ENCODE results near the gene CLIP2. TPM values are rescaled to one million over a fixed set of nuclear protein-coding genes. Genes with fewer than 3 reads are reported as not detected.

The CLIP2 gene
- total RNA-seq, 2 experiments from 2014 or later: 1.3 to 1.5 TPM

- ChIA-PET POLR2A (interaction anchor here (0.6 kb wide), 1 partner anchor 105 kb away, joined by 3 read pairs; no protein-coding TSS in a partner anchor), CTCF (no interaction called here)
Measured at GRCh38 chr7:74267756-74268565, 21.2 kb upstream of the CLIP2 start.

DNA sequence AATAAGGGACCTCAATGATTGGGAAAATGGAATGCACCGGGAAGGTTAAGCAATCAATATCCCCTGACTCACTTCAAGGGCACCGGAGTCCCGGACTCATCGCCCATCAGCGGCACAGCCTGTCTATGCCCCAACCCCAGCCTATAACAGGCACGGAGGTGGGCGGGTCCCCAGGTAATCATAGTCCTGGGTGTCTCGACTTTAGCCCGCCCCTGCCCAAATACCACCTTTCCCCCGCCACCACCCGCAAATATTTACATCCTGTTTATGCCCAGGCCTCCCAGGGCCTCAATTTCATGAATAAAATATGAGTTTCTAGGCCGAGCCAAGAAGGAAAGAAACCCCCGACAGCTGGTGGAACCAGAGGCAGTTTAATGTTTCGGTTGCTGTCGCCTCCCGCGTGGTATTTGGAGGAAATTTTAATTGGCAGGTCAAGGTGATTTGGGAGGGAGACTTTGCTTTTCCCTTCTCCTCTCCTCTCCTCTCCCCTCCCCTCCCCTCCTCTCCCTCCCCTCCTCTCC, 19.4 kb upstream of the CLIP2 start:
- POLR2A ChIA-PET: interaction anchor here (1.1 kb wide), 1 partner anchor 20 kb away, joined by 3 read pairs; the partner anchor contains the start of gene CLIP2

GRCh38 chr7:74271742-74272141, 17.5 kb upstream of the CLIP2 start:
- ChIA-PET CTCF (no interaction called here), POLR2A (no interaction called here)

More for the DNA sequence above, 19.4 kb upstream of the CLIP2 start:
- CTCF ChIA-PET: no interaction called here

GRCh38 chr7:74272305-74273038, 16.7 kb upstream of the CLIP2 start:
- POLR2A ChIA-PET: no interaction called here
- CTCF ChIA-PET: interaction anchor here (0.7 kb wide), 1 partner anchor 107 kb away, joined by 5 read pairs; no protein-coding TSS in a partner anchor

GRCh38 chr7:74275401-74275881, 13.8 kb upstream of the CLIP2 start:
- POLR2A ChIA-PET: no interaction called here
- CTCF ChIA-PET: interaction anchor here (1.0 to 1.6 kb wide), 2 partner anchors 10 to 126 kb away, joined by 4 to 5 read pairs; no protein-coding TSS in a partner anchor

GRCh38 chr7:74277636-74278035, 11.6 kb upstream of the CLIP2 start:
- ChIA-PET CTCF (no interaction called here), POLR2A (no interaction called here)

DNA sequence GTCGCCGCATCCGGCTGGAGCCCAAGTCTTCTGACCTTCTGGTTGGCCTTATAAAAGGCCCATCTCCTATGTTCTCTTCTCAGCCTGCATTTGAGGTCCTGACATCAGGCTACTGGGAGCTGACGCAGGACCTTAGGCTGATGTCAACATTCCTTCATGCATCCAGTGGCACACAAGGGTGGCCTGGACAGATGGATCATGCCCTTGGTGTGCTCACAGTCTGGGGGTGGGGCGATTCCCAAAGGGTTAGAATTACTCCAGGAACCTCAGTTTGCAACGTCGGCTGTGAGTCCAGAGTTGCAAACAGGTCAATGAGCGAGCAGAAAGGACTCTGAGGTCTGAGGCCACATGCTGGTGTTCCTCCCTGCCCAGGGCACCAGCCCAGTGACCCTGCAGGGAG, 8.2 kb upstream of the CLIP2 start:
- ChIA-PET POLR2A (no interaction called here), CTCF (no interaction called here)

- ChIA-PET CTCF (interaction anchor here (0.8 kb wide), 1 partner anchor 118 kb away, joined by 4 read pairs; no protein-coding TSS in a partner anchor), POLR2A (no interaction called here)
Measured at GRCh38 chr7:74282748-74283459, 6.3 kb upstream of the CLIP2 start.

DNA sequence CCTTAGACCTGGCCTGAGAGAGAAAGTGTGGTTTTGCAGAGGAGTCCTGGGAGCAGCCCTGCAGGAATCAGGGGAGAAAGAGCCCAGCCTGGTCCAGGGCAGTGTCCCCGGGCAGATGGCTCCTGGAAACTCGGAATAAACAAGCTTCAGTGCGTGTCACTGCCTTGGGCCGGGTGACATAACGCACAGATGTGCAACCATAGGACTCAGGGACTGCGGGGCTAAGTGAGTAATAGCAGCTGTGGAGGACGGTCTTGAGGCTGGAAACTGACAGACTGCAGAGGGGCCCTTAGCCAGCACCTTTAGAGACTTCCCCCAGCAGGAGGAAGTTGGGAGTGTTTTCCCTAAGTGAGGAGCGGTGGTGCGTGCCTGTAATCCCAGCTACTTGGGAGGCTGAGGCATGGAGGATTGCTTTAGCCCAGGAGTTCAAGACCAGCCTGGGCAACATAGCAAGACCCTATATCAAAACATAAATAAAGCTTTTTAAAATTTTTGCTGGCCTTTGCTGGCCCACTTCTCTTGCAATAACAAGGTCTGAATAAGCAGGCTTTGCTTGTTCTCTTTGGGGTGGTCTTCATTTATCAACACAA, 5.3 kb upstream of the CLIP2 start:
- CTCF ChIA-PET: no interaction called here

DNA sequence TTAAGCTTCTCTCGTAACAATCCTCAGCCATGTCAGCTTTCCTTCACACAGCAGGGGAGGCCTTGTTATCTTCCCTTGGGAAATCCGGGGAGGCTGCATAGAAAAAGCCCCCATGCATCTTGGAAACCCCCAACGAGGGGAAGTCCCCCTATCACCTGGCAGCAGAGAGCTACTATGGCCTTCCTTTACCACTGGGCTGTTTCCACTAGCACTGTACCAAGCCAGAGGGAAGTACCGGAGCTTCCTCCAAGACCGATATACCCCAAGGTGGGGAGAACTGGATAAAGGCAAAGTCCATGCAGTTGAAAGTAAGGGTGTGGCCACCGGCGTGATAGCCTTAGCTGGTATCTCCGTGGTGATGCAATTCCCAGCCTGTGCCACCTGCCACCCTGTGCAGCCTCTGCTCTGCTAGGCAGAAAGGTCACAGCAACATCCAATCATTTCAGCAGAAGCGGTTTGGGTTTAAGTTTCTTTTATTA, 4.4 kb upstream of the CLIP2 start:
- CTCF ChIA-PET: interaction anchor here (1.4 kb wide), 1 partner anchor 9 kb away, joined by 4 read pairs; no protein-coding TSS in a partner anchor
- POLR2A ChIA-PET: no interaction called here

More for the DNA sequence above, 5.3 kb upstream of the CLIP2 start:
- POLR2A ChIA-PET: no interaction called here

GRCh38 chr7:74286131-74286530, 3.1 kb upstream of the CLIP2 start:
- CTCF ChIA-PET: no interaction called here
- POLR2A ChIA-PET: no interaction called here

DNA sequence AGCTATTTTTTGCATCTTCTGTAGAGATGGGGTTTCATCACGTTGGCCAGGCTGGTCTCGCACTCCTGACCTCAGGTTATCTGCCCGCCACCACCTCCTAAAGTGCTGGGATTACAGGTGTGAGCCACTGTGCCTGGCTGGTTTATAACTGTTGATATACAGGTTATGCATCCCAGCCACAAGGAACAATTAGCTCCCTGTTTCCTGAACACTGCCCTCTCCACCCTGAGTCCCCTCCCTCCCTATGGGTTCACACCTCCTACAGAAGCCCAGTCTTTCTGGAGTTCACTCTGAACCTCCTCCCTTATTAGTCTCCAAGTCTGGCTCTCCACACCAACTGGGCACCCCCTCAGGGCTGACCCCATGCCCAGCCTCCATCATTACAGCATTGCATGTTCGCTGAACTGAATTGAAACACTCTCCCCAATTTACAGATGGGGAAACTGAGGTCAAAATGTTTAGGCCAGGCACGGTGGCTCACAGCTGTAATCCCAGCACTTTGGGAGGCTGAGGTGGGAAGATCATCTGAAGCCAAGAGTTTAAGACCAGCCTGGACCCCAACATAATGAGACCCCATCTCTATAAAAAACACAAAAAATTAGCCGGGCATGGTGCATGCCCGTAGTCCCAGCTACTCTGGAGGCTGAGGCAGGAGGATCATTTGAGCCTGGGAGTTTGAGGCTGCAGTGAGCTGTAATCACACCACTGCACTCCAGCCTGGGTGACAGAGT, 1.7 kb upstream of the CLIP2 start:
- CTCF ChIA-PET: interaction anchor here (0.7 to 1.1 kb wide), 2 partner anchors 33 to 81 kb away, joined by 3 read pairs; partner anchors contain the start of gene RFC2
- POLR2A ChIA-PET: no interaction called here

GRCh38 chr7:74288034-74288881, 949 bp upstream of the CLIP2 start:
- POLR2A ChIA-PET: interaction anchor here (0.6 kb wide), 1 partner anchor 763 kb away, joined by 5 read pairs; no protein-coding TSS in a partner anchor
- CTCF ChIA-PET: interaction anchor here (0.7 to 1.5 kb wide), 4 partner anchors 31 to 113 kb away, joined by 3 to 4 read pairs (median 3); partner anchors contain the start of gene RFC2

DNA sequence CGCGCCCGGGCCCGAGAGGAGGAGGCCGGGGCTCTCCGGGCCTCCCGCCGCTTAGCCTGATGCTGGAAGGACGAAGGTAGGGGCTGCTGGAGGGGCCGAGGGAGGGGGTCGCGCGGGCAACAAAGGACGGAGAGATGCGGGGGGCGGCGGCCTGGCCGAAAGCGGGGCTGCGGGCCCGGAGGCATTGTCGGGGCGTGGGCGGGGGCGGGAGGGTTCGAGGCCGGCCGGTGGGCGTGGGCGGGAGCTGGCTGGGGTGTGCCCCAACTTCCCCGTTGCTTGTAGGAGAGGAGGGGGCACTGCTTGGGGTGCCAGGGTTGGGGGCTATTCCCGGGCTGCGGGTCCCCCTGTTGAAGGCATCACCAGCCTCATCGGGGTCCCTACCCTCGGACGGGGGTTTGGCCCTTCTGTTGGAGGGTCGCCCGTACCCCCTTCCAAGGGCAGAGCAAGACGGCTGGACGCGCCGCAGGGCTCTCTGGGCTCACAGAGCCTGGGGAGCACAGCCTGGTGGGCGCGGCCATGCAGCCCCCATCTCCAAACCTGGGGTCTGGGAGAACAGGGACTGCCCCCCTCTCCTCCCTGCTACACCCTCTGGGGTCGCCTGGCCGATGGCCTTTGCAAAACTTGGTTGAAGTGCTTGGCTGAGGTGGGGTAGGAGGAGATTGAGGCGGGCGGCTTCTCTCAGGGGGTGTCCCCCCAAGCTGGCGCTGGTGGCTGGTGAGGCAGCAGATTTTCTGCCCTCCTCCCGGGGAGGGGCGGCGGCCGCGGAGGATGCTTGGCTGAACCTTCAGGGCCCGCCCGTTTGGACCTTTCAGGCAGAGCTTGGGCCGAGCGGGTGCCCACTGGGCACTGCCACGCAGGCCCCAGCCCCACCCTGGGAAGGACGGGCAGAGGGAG, 699 bp downstream of the CLIP2 start:
- ChIA-PET CTCF (interaction anchor here (0.8 to 1.6 kb wide), 5 partner anchors 24 to 111 kb away, joined by 3 to 5 read pairs (median 4); no protein-coding TSS in a partner anchor), POLR2A (interaction anchor here (1.1 kb wide), 1 partner anchor 20 kb away, joined by 3 read pairs; no protein-coding TSS in a partner anchor)

- CTCF ChIA-PET: interaction anchor here (0.8 to 1.6 kb wide), 3 partner anchors 25 to 110 kb away, joined by 4 to 5 read pairs (median 4); no protein-coding TSS in a partner anchor
- POLR2A ChIA-PET: no interaction called here
Measured at GRCh38 chr7:74290553-74290950, 1.3 kb downstream of the CLIP2 start.

DNA sequence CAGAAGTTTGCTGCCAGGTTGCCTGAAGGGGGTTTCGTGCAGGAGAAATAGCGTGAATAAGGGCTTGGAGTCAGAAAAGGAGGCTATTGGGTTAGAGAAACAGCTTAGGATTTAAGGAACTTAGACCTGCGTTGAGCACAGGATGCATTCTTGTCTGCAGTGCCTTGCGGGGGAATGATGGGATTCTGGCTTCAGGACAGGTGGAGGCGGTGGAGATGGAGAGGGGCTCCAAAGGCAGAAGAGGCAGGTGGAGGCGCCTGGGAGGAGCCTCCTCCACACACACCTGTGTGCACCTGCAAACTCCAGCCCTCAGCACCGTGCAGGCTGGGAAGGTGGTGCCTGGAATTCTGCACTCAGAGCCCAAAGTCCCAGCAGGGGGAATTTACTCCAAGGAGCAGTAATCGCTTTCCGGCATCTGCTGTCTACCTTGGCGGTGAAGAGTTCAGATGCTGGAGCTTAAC, 1.8 kb downstream of the CLIP2 start:
- POLR2A ChIA-PET: no interaction called here
- CTCF ChIA-PET: interaction anchor here (0.8 to 1.6 kb wide), 3 partner anchors 26 to 110 kb away, joined by 4 to 5 read pairs (median 4); no protein-coding TSS in a partner anchor

All from activated CD8-positive, alpha-beta memory T cell treated with anti-CD3 and anti-CD28 coated beads for 36 hours (primary cell).